Muscle of back (tissue), 11 donors: ENCODE results near the gene PSMG3. TPM values are rescaled to one million over a fixed set of nuclear protein-coding genes. Genes with fewer than 3 reads are reported as not detected.
A peak's percentile ranks its signal among the peaks of the same experiment; 100 is the strongest.
"Not testable (repeated sequence)": the region's sequence is repeated elsewhere in the genome, so short reads cannot be mapped to it uniquely, and the experiment has no call there.

ENCODE experiments used
- DNase-seq, 3 donors: peaks; one replicate each; pipeline versions ENCODE4 v3.0.0 to v3.0.0-alpha.2; 2013
- polyA plus RNA-seq, 10 donors: library from polyadenylated mRNA; unstranded; fragments of 120-200 nt; gene quantifications; one replicate each; pipeline ENCODE4 v1.2.1, GENCODE V29; 2013; ENCODE audit not compliant: insufficient read length in 10 of 10

Gene PSMG3
- polyA plus RNA-seq, 10 donors, result 17.1 to 27.4 (median 20.4) TPM

DNA sequence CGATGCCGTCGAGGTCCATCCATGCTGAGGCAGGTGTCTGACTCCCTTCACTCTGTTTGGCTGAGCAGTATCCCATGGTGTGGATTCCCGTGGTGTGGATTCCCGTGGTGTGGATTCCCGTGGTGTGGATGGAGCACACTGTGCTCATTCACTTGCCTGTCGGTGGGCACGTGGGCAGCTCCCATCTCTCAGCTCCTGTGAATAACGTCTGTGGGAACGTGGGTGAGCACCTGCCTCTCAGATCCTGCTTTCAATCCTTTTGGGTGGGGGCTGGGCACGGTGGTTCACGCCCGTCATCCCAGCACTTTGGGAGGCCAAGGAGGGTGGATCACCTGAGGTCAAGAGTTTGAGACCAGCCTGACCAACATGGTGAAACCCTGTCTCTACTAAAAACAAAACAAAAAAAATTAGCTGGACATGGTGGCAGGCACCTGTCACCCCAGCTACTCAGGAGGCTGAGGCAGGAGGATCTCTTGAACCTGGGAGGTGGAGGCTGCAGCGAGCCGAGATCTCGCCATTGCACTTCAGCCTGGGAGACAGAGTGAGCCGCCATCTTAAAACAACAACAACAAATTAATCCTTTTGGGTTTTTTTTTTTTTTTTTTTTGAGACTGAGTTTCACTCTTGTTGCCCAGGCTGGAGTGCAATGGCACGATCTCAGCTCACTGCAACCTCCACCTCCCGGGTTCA, 13.6 kb upstream of the PSMG3 start:
- not testable (repeated sequence) for DNase-seq

DNA sequence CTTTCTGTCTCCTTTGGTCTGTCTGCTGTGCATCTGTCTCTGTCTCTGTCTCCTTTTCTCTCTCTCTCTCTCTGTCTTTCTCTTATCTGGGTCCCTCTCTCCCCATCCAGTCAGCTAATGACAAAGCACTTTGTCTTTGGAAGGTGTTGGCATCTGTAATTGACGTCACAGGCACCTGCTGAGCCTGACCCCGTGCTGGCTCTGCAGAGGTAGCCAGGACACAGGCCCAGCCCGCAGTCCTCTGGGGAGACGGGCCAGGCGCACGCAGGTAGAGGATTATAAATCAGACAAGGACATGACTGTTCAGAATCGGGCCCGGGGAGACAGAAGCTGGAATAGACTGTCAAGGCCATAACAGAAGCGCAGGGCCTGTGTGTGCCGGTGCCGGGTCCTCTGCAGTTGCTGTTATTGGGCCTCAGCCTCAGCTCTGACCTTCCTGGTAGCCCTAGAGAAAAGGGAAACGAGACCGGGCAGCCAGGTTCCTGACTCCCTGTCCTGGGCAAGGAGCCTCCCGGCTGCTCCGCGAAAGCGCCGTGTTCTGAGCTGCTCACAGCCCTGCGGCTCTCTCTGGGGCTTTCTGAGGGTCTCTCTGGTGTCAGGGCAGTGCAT, 10.7 kb upstream of the PSMG3 start:
- DNase-seq, result no peak

DNA sequence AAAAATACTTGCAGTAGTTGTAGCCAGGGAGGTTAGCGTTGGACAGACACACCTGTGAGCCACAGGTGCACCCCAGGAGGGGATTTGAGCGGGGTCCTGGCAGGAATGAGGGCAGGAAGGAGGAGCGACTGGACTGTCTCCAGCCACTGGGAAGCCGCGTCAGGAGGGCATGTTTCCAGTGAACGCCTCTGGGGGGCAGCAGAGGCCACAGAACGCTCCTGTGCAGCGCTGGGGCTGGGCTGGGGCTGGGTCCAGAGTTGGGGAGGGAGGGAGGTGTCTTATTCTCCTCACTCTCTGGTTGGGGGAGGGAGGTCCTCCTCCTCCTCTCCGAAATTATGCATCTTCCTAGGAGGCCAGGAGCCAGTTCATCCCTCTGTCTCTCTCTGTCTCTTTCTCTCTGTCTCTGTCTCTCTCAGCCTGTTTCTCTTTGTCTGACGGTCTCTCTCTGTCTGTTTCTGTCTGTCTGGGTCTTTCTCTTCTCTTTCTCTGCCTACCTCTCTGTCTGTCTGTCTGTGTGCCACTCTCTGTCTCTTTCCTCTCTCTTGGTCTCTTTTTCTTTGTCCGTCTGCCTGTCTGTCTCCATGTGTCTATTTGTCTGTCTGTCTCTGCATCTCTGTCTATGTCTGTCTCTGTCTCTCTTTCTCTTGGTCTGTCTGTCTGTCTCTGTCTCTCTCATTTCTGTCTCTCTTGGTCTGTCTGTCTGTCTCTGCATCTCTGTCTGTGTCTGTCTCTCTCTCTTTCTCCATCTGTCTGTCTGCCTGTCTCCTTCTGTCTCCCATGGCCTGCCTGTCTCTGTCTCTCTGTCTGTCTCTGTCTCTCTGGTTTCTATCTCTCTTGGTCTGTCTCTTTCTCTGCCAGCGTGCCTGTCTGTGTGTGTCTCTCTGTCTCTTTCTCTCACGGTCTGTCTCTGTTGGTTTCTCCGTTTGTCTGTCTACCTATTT, 9.9 kb upstream of the PSMG3 start:
- DNase-seq, result peak; percentile 45 to 88 (median 83)

DNA sequence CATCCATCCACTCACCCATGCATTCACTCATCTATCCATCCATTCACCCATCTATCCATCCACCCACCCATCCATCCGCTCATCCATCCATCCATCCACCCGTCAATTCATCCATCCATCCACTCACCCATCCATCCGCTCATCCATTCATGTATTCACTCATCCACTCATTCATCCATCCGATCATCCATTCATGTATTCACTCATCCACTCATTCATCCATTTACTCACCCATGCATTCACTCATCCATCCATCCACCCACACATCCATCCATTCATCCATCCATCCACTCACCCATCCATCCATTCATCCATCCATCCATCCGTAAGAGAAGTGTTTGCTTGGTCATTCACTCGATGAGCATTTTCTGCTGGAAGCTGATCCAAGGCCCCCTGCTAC, 8.7 kb upstream of the PSMG3 start:
- no peak for DNase-seq

DNA sequence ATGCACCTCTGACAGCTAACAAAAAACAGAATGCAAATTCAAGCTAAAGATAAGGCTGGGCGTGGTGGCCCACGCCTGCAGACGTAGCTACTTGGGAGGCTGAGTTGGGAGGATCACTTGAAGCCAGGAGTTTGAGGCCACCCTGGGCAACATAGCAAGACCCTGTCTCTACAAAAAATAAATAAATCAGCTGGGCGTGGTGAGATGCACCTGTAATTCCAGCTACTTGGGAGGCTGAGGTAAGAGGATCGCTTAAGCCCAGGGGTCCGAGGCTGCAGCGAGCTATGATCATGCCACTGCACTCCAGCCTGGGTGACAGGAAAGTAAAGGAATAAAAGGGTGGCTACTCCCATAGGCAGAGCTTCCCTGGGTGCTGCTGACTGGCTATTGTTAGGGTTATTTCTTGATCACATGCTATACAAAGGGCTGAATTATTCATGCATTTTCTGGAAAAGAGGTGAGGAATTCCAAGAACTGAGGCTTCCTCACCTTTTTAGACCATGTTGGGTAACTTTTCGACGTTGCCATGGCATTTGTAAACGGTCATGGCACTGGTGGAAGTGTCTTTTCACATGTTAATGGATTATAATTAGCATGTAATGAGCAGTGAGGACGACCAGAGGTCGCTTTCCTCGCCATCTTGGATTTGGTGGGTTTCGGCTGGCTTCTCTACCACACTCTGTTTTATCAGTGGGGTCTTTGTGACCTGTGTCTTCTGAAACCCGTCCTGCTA, 6.9 kb upstream of the PSMG3 start:
- DNase-seq, result no peak

DNA sequence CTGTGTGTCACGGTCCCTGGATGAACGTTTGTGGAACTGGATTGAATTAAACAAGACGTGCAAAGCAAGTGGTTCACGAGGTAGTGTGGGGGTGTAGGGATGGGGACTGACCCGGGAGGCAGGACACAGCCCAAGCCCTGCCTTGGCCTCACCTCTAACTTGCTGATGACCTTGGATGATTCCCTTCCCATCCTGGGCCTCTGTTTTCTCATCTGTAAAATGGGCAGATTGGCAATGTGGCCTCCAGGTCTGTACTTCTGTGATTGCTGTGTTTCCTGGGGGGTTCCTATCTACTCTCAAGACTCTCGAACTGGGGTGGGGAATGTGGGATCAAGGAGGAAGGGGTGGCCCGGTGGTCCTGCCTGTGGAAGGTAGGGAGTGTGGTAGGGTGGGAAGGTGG, 6.0 kb upstream of the PSMG3 start:
- no peak for DNase-seq

DNA sequence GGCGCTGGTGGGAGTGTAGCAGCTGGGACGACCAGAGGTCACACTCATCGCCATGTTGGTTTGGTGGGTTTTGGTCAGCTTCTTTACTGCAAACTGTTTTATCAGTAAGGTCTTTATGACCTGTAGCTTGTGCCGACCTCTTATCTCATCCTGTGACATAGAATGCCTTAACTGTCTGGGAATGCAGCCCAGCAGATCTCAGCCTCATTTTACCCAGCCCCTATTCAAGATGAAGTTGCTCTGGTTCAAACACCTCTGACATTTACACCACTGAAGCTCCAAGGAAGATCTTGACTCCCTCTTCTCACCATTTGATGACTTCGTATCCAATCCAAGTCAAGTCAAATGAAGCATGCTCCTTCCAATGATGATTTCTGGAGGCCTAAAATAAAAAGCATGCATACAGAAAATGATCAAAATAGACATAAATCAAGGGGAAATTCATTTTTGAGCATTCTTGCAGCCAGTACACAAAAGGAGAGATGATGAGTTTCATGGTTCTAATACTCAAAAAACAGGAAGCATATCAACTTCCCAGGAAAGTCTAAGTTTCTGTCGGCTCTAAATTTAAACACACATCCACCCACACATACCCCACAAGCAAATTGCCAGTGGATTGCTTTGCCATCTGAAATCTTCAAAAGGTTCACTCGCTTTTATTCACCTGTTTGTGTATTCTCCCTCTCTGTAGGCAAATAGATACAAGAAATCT, 2.4 kb upstream of the PSMG3 start:
- DNase-seq, result no peak

DNA sequence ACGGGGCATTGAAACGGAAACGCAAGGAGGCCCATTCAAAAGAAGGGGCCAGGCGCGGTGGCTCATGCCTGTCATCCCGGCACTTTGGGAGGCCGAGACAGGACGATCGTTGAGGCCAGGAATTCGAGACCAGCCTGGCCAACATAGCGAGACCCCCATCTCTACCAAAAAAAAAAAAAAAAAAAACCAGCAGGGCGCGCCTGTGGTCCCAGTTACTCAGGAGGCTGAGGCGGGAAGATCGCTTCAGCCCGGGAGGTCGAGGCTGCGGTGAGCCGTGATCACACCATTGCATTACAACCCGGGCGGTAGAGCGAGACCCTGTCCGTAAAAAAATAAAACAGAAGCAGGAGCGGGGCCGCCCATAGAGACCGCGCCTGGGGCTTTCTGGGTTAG, 396 bp downstream of the PSMG3 start:
- no peak for DNase-seq

DNA sequence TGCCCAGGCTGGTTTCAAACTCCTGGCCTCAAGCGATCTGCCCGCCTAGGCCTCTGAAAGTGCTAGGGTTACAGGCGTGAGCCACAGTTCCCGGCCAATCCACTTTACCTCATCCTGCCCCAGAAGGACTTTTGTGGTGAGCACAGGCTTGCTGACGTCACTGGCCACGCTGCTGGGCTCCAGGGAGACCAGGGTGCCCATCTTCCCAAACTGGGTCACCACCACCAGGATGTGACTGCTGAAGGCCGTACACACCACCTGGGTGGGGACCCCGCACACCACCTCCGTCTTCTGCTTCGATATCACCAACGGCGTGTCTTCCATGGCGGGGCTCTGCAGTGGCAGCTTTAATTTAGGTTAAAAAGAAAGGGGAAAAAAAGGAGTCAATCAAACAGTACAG, 816 bp downstream of the PSMG3 start:
- no peak for DNase-seq

DNA sequence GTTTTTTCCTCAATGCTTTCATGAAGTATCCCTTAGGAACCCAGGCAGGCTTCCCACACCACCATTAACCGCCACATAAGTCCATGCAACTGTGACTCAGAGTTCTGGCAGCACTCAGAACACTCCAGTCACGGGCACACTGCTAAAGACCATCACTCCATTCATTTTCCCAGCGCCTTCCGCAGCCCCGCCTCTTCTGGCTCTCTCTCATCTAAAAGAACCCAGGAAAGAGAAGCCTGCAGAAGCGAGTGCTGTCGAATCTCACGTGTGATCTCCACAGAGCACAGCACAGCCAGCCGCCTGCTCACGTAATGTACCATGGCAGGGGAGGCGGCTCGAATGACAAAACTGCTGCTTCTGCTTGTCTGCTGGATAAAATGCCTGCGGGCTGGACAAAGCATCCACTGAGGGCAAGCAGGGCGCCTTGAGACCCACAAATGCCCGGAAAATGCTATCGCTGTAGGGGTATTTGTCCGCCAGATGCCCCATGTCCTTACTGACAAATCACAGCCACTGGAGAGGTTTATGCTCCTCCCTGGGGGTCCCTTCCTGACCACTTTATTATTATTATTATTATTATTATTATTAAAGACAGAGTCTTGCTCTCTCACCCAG, 1.8 kb downstream of the PSMG3 start:
- peak in 1 of 3 donors; percentile 65 for DNase-seq

DNA sequence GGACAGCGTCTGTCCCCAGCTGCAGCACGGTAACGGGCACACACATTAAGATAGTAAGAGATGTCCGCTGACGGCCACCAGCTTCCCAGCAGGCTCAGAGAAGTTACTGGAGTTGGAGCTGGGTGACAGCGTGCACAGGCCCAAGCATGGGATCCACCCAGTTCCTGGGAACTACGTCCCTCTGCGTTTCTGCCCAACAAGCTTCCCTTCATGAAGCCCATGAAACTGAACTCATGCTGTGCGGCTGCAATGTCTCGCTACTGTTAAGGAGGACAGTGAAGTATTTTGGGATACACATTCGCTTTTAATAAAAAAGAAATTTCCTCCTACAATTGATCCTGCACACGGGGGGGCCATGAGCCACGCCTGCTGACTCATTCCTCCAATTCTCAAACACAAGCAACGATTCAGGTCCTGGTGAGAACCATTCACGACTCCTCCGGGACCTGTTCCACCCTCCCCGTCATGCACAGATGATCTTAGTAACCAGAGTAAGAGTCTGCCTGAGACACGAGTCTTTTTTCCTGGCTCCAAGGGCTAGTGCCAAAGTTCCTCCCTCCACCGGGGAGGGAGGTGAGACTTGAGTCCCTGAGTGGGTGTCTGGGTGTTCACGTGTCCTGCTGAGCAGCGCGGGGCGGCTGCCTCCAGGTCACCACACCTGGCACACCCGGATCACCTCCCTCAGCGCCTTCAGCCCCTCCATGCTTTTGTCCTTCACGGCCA, 2.6 kb downstream of the PSMG3 start:
- DNase-seq, result peak in 2 of 3 donors; percentile 45 to 55

DNA sequence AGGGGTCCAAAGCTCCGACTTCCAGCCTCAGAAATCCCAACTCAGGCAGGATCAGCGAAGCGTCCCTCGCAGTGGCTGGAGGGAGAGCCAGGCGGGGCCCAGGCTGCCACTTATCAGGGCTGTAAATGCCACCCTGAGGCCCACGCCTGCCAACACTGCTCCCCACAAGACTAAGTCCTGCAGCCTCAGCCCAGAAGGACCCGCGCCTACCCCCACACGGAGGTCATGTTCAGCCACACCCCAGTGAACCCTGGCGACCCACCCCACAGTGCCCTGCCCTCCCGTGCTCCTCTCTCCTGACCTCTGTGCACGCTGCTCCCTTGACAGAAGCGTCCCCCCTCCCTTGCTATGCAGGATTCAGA, 3.2 kb downstream of the PSMG3 start:
- DNase-seq, result no peak

DNA sequence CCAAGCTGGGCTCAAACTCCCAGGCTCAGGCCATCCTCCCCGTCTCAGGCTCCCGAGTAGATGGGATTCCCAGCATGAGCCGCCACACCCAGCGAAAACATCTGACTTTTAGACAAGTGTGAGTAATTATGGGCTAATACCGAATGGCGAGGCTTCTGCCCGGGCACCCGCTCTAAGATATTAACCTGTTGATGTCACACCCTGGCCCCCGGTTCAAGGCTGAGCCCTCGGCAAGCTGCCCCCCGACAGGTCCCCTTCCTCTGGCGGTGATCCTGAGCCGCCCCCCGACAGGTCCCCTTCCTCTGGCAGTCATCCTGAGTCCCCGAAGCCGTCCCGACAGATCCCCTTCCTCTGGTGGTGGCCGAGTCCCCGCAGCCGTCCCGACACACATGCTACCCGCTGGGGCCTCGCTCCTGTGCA, 5.2 kb downstream of the PSMG3 start:
- no peak for DNase-seq

DNA sequence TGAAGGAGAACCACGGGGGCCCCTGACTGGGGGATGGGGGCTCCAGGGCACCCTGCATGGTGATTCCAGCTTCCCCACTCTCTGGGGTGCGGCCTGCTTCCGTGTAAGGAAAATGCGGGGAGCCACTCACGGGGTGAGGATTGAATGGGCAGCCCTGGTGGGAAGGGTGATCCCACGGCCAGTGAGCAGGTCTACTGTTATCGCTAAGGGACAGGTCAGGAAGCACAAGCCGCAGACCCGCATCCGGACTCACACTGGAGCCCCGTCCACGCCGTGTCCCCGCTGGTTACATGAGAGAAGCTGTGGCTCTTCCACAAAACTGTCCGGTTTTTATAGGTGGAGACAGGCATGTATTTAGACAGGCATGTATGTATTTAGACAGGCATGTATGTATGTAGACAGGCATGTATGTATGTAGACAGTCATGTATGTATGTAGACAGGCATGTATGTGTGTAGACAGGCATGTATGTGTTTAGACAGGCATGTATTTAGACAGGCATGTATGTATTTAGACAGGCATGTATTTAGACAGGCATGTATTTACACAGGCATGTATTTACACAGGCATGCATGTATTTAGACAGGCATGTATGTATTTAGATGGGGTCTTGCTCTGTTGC, 5.7 kb downstream of the PSMG3 start:
- no peak for DNase-seq

DNA sequence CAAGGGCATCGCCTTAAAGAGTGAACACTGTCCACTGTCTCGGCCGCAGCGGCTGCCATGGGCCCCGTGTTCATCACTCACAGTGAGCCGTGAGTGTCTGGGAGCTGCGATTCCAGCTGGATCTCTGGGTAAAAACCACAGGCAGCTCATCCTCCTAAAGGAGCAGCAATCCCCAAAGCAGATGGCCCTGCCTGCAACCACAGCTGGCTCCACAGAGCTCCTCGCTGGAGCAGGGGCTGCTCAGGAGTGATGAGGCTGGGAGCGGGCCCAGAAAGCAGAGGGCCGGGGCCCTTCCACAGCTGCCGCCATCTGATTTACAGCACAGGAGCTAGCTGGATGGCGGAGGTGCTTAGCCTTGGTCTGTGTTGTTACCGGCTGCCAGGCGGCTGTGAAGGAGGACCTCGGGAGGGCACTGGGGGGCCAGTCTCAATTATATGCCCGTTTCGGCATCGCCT, 7.2 kb downstream of the PSMG3 start:
- peak in 2 of 3 donors; percentile 38 to 81 for DNase-seq

DNA sequence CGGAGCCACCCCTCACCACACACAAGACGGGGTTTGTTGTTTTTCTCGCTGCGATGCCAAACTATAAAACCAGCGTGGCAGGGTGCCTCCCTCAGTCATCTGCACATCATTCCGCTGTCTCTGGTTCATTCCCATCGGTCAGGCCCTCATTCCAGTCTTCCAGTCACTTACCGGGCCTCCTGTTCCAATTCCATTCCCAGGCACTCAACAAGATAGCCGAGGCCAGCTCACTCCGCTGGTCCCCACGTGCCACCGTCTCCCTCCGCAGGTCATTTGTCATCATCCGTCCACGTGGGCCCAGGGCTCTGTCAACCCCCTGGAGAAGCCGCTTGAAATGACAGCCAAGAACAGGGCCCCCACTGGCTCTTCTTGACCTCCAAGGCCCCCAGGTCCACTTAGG, 7.7 kb downstream of the PSMG3 start:
- DNase-seq, result no peak

DNA sequence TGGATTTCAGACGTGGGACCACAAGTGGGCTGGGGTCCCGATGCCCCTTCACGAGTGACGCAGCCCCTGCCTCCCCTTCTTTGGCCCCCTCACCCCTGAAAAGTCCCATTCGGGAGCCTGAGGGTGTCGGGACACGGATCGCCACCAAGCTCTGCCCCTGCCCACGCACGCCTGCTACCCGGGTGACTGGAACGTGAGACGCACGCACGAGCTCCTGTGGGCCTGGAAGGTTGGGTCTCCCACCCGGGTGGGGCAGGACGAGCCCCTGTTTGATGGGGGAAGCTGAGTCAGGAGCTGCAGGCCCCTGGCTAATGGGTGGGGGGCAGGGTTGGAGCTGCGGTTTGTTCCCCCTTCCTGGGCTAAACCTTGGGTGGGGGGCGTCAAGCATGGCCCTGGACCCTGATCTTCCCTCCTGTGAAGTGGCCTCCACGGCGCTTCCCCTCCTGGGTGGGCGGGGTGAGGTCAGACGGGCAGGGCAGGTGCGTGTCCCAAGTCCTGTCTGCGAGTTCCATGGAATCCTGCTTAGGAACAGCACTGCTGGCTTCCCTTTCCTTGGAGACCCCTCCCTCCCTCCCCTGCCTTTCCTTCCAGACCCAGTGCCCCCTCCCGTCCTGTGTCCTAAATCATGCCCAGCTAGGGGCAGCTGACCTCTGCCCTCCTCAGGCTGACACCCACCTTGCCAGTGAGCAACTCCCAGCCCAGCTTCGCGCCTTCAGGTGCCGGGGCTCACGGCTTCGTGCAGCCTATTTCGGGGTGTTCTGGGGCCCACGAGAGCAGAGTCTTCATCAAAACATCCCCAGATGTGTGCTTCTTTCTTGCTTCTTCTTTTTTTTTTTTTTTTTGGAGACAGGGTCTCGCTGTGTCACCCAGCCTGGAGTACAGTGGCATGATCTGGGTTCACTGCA, 8.5 kb downstream of the PSMG3 start:
- no peak for DNase-seq

DNA sequence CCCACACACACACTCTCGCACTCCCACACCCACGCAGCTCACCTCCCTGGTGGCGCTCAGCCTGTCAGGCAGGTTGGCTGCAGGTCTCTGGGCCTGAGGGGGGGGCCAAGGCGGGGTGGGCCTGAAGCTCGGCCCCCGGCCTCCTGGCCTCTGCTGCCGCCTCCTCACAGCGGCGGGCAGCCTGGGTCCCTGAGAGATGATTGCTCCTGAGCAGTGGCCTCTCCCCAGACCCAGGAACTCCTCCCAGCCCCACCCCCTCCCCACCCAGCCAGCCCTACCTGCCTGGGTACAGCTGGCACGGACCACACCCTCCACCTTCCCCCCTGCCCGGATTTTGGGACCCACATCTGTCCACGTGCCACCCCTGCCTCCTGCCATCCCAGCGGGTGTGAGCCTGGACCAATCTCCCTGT, 9.2 kb downstream of the PSMG3 start:
- DNase-seq, result no peak
